Peyer's patch (tissue), 4 donors: Measurements from ENCODE around the gene OOSP1. TPM values are rescaled to one million over a fixed set of nuclear protein-coding genes. Genes with fewer than 3 reads are reported as not detected.

Experiments
- DNase-seq, 3 donors: peaks; one replicate each; pipeline ENCODE4 v3.0.0-alpha.2; 2017 to 2019
- H3K27ac ChIP-seq, 4 donors: fragments of 200-600 bp; sonication (generic); one replicate each; pipeline ENCODE4 v1.5.1; 2016 to 2019
- H3K27me3 ChIP-seq, 2 donors: fragments of 200-600 bp; sonication (generic); one replicate each; pipeline ENCODE4 v1.5.1; 2019
- H3K36me3 ChIP-seq, 3 donors: fragments of 200-600 bp; sonication (generic); one replicate each; pipeline ENCODE4 v1.5.1; 2016 to 2019
- H3K4me1 ChIP-seq, 4 donors: fragments of 200-600 bp; sonication (generic); one replicate each; pipeline ENCODE4 v1.5.1; 2016 to 2019
- H3K4me3 ChIP-seq, 4 donors: fragments of 200-600 bp; sonication (generic); 1 replicate in 3 of 4; 2 replicates in 1 of 4; pipeline ENCODE4 v1.5.1; 2016 to 2019; ENCODE audit warnings: mild to moderate bottlenecking in 1 of 4
- H3K9me3 ChIP-seq, 4 donors: fragments of 200-600 bp; sonication (generic); one replicate each; pipeline ENCODE4 v1.5.1; 2016 to 2019; ENCODE audit warnings: mild to moderate bottlenecking in 1 of 4
- CTCF ChIP-seq, 6 experiments: fragments of 450-650 bp in 4 of 6; fragments of 200-600 bp in 2 of 6; sonication (generic) in 1 of 6; IDR thresholded peaks; one replicate each; pipeline ENCODE4 v1.5.1; 2017 to 2019; ENCODE audit warnings: antibody characterized with exemption in 6 of 6, mild to moderate bottlenecking in 3 of 6, moderate library complexity in 1 of 6
- POLR2A ChIP-seq, 2 donors: fragments of 450-650 bp; IDR thresholded peaks; one replicate each; pipeline ENCODE4 v1.5.1; 2017; ENCODE audit warnings: antibody characterized with exemption in 2 of 2, mild to moderate bottlenecking in 2 of 2, moderate library complexity in 2 of 2
- total RNA-seq, 4 donors: library from RNA; depleted of rRNA; stranded (reverse); fragments of >200 nt; gene quantifications; one replicate each; pipeline ENCODE4 v1.1.0, GENCODE V29; 2016

The OOSP1 gene
- total RNA-seq, 4 donors from 2014 or later: not detected

DNA sequence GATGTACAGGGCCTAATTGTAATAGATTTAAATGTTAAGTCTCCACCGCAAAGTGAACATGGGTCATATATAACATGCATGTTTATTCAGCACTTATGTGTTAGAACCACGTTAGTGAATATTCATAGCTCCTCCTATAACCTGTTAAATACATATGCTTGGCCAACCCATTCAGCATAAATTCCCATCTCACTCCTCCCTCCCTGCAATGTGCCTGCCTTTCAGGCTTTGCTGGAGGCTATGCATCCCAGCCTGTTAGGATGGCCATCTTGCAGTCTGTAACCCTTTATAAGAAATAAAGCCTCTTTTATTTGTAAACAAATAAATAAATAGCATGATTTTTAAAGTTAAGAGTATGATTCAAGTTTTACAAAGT is 23.9 kb downstream of the OOSP1 start:
- no peak for DNase-seq
- no peak overlapping the region for H3K4me3 ChIP-seq
- H3K27me3 ChIP-seq: no peaks in the 10 kb centered on the region
- H3K4me1 ChIP-seq: peaks cover 0 to 10% (median 0%) of the 10 kb centered on the region in 4 donors
- TF ChIP-seq CTCF (IDR thresholded peaks at IDR 0.05) (no peak), POLR2A (IDR thresholded peaks at IDR 0.05) (no peak)
- H3K36me3 ChIP-seq: no peaks in the 10 kb centered on the region
- no peaks in the 10 kb centered on the region for H3K9me3 ChIP-seq
- peak overlapping the region in 2 of 4 donors; percentile 10 to 55 for H3K27ac ChIP-seq

DNA sequence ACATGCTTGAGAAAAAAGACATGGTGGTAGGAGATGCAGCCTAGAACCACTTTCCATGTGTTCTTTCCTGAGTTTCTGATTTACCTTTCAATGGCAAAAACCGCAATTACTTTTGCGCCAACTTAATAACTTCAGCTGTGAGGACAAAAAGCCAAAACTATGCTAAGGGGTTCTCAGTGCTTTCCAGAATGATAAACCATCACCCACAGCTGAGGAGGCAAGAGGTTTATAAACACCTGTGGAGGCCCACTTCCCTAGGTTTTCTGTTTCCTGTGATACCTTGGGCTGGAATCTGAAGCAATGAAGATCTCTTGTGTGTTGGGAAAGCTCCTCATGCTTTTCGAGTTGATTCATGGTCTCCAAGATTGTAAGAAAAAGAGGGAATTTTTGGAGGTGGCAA is 25.5 kb downstream of the OOSP1 start, which contains the start of gene OOSP4A:
Gene OOSP4A (plus strand): TSS at position 301 of the 400 bp plus-strand sequence. CDS start 0 bp downstream, at position 301.
- Histone ChIP-seq H3K27ac (no peak within 1 kb of the TSS), H3K9me3 (no peaks in the 10 kb centered on the region), H3K27me3 (no peaks in the 10 kb centered on the region), H3K4me3 (no peak within 1 kb of the TSS), H3K4me1 (peaks cover 0 to 10% (median 0%) of the 10 kb centered on the region in 4 donors), H3K36me3 (no peaks in the 10 kb centered on the region)
- no peak for DNase-seq
- TF ChIP-seq POLR2A (IDR thresholded peaks at IDR 0.05): no peak
- no peak for TF ChIP-seq CTCF (IDR thresholded peaks at IDR 0.05)

DNA sequence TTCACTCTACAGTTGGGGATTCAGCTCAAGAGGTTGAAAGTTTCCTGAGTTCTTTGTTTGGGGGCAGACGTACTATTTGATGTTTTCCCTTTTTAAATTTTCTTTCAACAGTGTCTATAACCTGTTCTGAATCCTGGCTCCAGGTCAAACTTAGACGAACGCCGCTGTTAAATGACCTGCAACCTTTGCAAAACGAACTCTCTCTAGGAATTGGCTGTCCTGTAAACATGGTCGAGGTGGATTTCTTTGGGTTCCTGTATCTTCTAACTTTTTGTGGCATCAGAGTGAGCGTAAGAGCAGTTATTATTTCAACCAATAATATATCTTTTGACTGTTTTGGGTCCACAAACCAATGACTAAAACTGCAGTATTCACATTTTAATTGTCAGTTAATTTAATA is 27.2 kb downstream of the OOSP1 start:
- H3K4me1 ChIP-seq: peaks cover 0 to 10% (median 0%) of the 10 kb centered on the region in 4 donors
- H3K9me3 ChIP-seq: no peaks in the 10 kb centered on the region
- DNase-seq: no peak
- H3K36me3 ChIP-seq: no peaks in the 10 kb centered on the region
- no peak for TF ChIP-seq CTCF (IDR thresholded peaks at IDR 0.05)
- TF ChIP-seq POLR2A (IDR thresholded peaks at IDR 0.05): no peak
- no peaks in the 10 kb centered on the region for H3K27me3 ChIP-seq
- no peak overlapping the region for H3K27ac ChIP-seq
- H3K4me3 ChIP-seq: no peak overlapping the region

DNA sequence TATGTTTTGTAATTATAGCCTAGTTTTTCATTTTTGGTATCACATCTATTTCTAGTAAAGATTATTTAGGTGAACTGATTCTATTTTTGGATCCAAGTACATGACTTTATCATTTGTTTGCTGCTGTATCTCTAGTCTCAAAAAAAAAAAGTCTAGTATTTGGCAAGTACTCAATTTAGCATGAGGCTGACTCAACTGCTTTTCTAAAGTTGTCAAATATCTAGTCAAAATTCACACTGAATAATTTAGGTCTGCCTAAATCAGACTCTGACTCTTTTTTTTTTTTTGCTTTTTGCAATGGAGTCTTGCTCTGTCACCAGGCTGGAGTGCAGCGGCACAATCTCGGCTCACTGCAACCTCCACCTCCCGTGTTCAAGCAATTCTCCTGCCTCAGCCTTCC is 28.0 kb downstream of the OOSP1 start:
- H3K27ac ChIP-seq: no peak overlapping the region
- H3K4me1 ChIP-seq: peaks cover 0 to 8% (median 0%) of the 10 kb centered on the region in 4 donors
- no peak overlapping the region for H3K4me3 ChIP-seq
- no peaks in the 10 kb centered on the region for H3K9me3 ChIP-seq
- TF ChIP-seq POLR2A (IDR thresholded peaks at IDR 0.05): no peak
- no peak for TF ChIP-seq CTCF (IDR thresholded peaks at IDR 0.05)
- DNase-seq: no peak
- H3K36me3 ChIP-seq: no peaks in the 10 kb centered on the region
- no peaks in the 10 kb centered on the region for H3K27me3 ChIP-seq

DNA sequence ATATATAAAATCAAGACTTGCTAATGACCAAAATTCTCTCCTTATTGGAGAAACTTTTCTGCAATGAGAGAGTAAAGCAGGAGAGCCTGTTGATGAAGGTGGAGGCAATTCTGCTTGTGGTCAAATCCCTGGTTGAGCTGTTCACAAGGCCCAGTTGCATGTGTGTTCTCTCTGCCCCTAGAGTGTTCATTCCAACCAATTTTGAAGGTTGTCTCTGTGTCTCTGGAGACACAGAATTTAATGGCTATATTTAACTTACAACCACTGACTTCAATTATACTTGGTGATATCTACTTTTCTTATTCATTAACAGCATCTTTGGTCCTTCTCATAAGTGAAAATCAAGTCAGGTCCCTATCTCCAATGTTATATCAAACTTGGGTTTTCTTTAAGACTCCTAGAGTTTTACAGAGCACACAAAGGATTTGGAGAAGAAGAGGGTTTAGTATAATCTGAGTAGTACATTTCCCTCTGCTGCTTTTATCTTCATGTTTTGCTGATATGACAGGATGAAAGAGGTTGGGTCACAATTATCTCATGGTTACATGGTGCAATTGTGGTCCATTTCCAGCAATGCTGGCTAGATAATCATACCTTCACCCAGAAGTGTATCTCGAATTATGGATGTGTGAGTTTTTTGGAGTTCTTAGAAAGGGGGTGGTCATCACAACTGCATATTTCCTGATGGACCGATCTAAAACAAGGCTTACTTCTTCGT is 29.6 kb downstream of the OOSP1 start:
- TF ChIP-seq POLR2A (IDR thresholded peaks at IDR 0.05): no peak
- TF ChIP-seq CTCF (IDR thresholded peaks at IDR 0.05): no peak
- H3K27me3 ChIP-seq: no peaks in the 10 kb centered on the region
- H3K4me3 ChIP-seq: no peak overlapping the region
- no peaks in the 10 kb centered on the region for H3K4me1 ChIP-seq
- H3K36me3 ChIP-seq: no peaks in the 10 kb centered on the region
- H3K9me3 ChIP-seq: no peaks in the 10 kb centered on the region
- DNase-seq: no peak
- no peak overlapping the region for H3K27ac ChIP-seq
